GM12878 (cell line): ENCODE results near the gene PIK3R3. TPM values are rescaled to one million over a fixed set of nuclear protein-coding genes. Genes with fewer than 3 reads are reported as not detected.

Experiments used
- ATAC-seq: fragments of 200-7000 bp; cut with Tn5 transposase; 3 replicates; pipeline ENCODE4 v1.9.1; 2020; ENCODE audit warnings: mild to moderate bottlenecking, moderate library complexity
- BruUV-seq: library from RNA; stranded (reverse); fragments of 400-500 nt; replicated peaks from 2 replicates; lab custom pipeline; 2021; lab: Mats Ljungman, UMichigan
- CTCF ChIA-PET: fragments of 300-600 bp; sonication (Branson Sonifier 250); formaldehyde crosslinking; extraction: SDS; loops from one replicate; lab custom pipeline; 2021; ENCODE audit warnings: inconsistent platforms; lab: Yijun Ruan, JAX
- POLR2A ChIA-PET: fragments of 350-600 bp; formaldehyde crosslinking; extraction: SDS; loops from one replicate; lab custom pipeline; 2021; ENCODE audit warnings: inconsistent platforms; lab: Charles Lee
- RAD21 ChIA-PET: fragments of 300-600 bp; sonication (Branson Sonifier 250); formaldehyde crosslinking; loops from one replicate; lab custom pipeline; 2023; ENCODE audit warnings: antibody characterized with exemption; ENCODE audit not compliant: unreplicated experiment; lab: Charles Lee
- SMC1A ChIA-PET: fragments of 300-600 bp; sonication (Branson Sonifier 250); formaldehyde crosslinking; loops from one replicate; lab custom pipeline; 2023; ENCODE audit not compliant: unreplicated experiment, uncharacterized antibody; lab: Charles Lee
- DNase-seq: peaks from one replicate; pipeline ENCODE4 v3.0.0-alpha.2; 2011; ENCODE audit warnings: low read depth, low spot score
- FAIRE-seq: peaks from 3 replicates; lab custom pipeline; 2011; peaks lifted over from hg19 to GRCh38; lab: Jason Lieb, UNC
- H2AFZ ChIP-seq: 2 replicates; pipeline ENCODE4 v1.6.0; 2011; ENCODE audit warnings: low read depth, low read length, control low read depth; ENCODE audit not compliant: control insufficient read depth
- H3K27ac ChIP-seq: 2 replicates; pipeline ENCODE4 v1.5.1; 2011; ENCODE audit warnings: control low read depth; ENCODE audit not compliant: control insufficient read depth, insufficient read depth
- H3K27me3 ChIP-seq, 2 experiments: replicated peaks in 1 of 2; 2 replicates each; pipeline versions ENCODE4 v1.6.0 to v1.6.1; 2011; ENCODE audit warnings: low read length in 1 of 2; ENCODE audit not compliant: control insufficient read depth in 2 of 2, insufficient read depth in 2 of 2
- H3K36me3 ChIP-seq, 2 experiments: 2 replicates each; pipeline ENCODE4 v1.5.1; 2011; ENCODE audit warnings: low read length in 1 of 2; ENCODE audit not compliant: control insufficient read depth in 2 of 2, insufficient read depth in 2 of 2
- H3K4me1 ChIP-seq: 2 replicates; pipeline ENCODE4 v1.6.1; 2011; ENCODE audit warnings: mild to moderate bottlenecking, low read length, moderate library complexity, mixed read lengths; ENCODE audit not compliant: control insufficient read depth, insufficient read depth
- H3K4me2 ChIP-seq: 2 replicates; pipeline ENCODE4 v1.6.0; 2011; ENCODE audit warnings: control low read depth; ENCODE audit not compliant: control insufficient read depth, insufficient read depth
- H3K4me3 ChIP-seq: fragments of 200-600 bp; sonication (generic); 2 replicates; pipeline ENCODE4 v1.5.1; 2016
- H3K79me2 ChIP-seq: 2 replicates; pipeline ENCODE4 v1.6.0; 2011; ENCODE audit warnings: low read length; ENCODE audit not compliant: control insufficient read depth, insufficient read depth
- H3K9ac ChIP-seq: 2 replicates; pipeline ENCODE4 v1.8.0; 2011; ENCODE audit warnings: low read length, control low read depth, mixed read lengths; ENCODE audit not compliant: control insufficient read depth, insufficient read depth
- H3K9me3 ChIP-seq: replicated peaks from 3 replicates; pipeline ENCODE4 v1.5.1; 2011; ENCODE audit warnings: mild to moderate bottlenecking, low read length; ENCODE audit not compliant: control insufficient read depth, insufficient read depth
- H4K20me1 ChIP-seq: 2 replicates; pipeline ENCODE4 v1.6.0; 2011; ENCODE audit not compliant: control insufficient read depth, insufficient read depth
- MYB ChIP-seq: fragments of 150-350 bp; IDR thresholded peaks from 2 replicates; pipeline ENCODE4 v1.6.1; 2014; ENCODE audit warnings: mild to moderate bottlenecking, low read depth, low read length, borderline replicate concordance
- NR2C1 ChIP-seq: fragments of 450-650 bp; IDR thresholded peaks from 2 replicates; pipeline ENCODE4 v1.6.1; 2017; ENCODE audit warnings: antibody characterized with exemption, mild to moderate bottlenecking, moderate library complexity
- POU2F2 ChIP-seq: IDR thresholded peaks from 3 replicates; pipeline ENCODE4 v1.6.1; 2011; ENCODE audit warnings: low read depth, mild to moderate bottlenecking, low read length, borderline replicate concordance
- RAD51 ChIP-seq: fragments of 450-650 bp; IDR thresholded peaks from 2 replicates; pipeline ENCODE4 v1.6.1; 2016; ENCODE audit warnings: moderate library complexity, mild to moderate bottlenecking, inconsistent platforms
- SMC3 ChIP-seq: IDR thresholded peaks from 2 replicates; pipeline ENCODE4 v1.6.1; 2011; ENCODE audit warnings: low read length, improper control_type of control experiment, borderline replicate concordance
- TAF1 ChIP-seq: IDR thresholded peaks from 2 replicates; pipeline ENCODE4 v1.6.1; 2011; ENCODE audit warnings: mild to moderate bottlenecking, low read depth, low read length, borderline replicate concordance
- TBL1XR1 ChIP-seq: IDR thresholded peaks from 2 replicates; pipeline ENCODE4 v1.6.1; 2012; ENCODE audit warnings: low read depth, low read length, improper control_type of control experiment
- TCF12 ChIP-seq: IDR thresholded peaks from 2 replicates; pipeline ENCODE4 v1.6.1; 2011; ENCODE audit warnings: low read depth, mild to moderate bottlenecking, low read length
- TCF7 ChIP-seq: IDR thresholded peaks from 2 replicates; pipeline ENCODE4 v1.6.1; 2014; ENCODE audit warnings: antibody characterized with exemption, borderline replicate concordance
- ZBTB33 ChIP-seq: fragments of 450-650 bp; IDR thresholded peaks from 2 replicates; pipeline ENCODE4 v1.6.1; 2017; ENCODE audit warnings: mild to moderate bottlenecking
- ZNF207 ChIP-seq: fragments of 450-650 bp; IDR thresholded peaks from 2 replicates; pipeline ENCODE4 v1.6.1; 2014; ENCODE audit warnings: antibody characterized with exemption, mild to moderate bottlenecking, borderline replicate concordance
- ZNF384 ChIP-seq: IDR thresholded peaks from 2 replicates; pipeline ENCODE4 v1.6.1; 2012; ENCODE audit warnings: low read depth, mild to moderate bottlenecking, low read length, improper control_type of control experiment, borderline replicate concordance
- ZZZ3 ChIP-seq: IDR thresholded peaks from 2 replicates; pipeline ENCODE4 v1.6.1; 2011; ENCODE audit warnings: low read depth; ENCODE audit not compliant: control insufficient read depth, insufficient read length
- WGBS: methylation state at CpG from one replicate; pipeline ENCODE4 v1.1.6; 2016; ENCODE audit warnings: low lambda C conversion rate; ENCODE audit not compliant: insufficient replicate concordance, insufficient coverage; ENCODE audit errors: missing lambda C conversion rate; 5-methylcytosine and 5-hydroxymethylcytosine counted together
- in situ Hi-C: fragments of 300-500 bp; cut with MboI; formaldehyde crosslinking; loops from 9 replicates; pipeline ENCODE4 v1.14.3; 2018; ENCODE audit warnings: mixed read lengths
- intact Hi-C: fragments of 100-400 bp; cut with micrococcal nuclease; formaldehyde crosslinking; loops from one replicate; pipeline ENCODE4 v1.14.2; 2022; ENCODE audit not compliant: unreplicated experiment
- polyA plus RNA-seq, 11 experiments: library from polyadenylated mRNA; depleted of rRNA in 4 of 11; unstranded in 6 of 11; stranded (reverse) in 5 of 11; fragments of >200 nt; fragmentation: Nextera tagmentation in 4 of 11; fragmentation: Illumina TruSeq in 1 of 11; extraction: Ambion mirVana in 4 of 11; extraction: Trizol in 1 of 11; gene quantifications; 1 replicate in 1 of 11; 2 replicates in 10 of 11; pipeline versions ENCODE4 v1.2.1 to v1.2.3, GENCODE V29; 2011 to 2016; ENCODE audit warnings: inconsistent platforms in 2 of 11, missing spikeins in 2 of 11, low read depth in 1 of 11
- total RNA-seq, 4 experiments: library from RNA; depleted of rRNA in 3 of 4; stranded (reverse); fragments of >200 nt in 3 of 4; fragmentation: Illumina TruSeq in 1 of 4; extraction: Trizol in 1 of 4; gene quantifications; 2 replicates each; pipeline versions ENCODE4 v1.2.1 to v1.2.3, GENCODE V29; 2013 to 2021

The PIK3R3 gene
- total and polyA plus RNA-seq, 10 of the 15 experiments (the other 5 are each of a cell fraction or from before 2014, with no cell fraction given): 4.8 to 27.0 (median 19.8) TPM

DNA sequence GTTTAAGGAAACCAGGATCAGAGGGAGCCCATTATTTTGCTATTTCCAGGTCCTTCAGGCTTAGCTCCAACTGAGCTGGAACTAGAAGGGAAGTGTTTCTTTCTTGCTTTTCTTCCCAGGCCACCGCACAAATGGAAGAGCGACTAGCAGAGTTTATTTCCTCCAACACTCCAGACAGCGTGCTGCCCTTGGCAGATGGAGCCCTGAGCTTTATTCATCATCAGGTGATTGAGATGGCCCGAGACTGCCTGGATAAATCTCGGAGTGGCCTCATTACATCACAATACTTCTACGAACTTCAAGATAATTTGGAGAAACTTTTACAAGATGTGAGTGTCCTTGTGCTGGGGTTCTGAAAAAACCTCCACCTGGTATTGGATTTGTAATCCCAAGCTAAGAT, 121.8 kb downstream of the PIK3R3 start:
- DNase-seq: no peak
- Histone ChIP-seq H3K36me3 (peaks cover 4 to 16% of the 10 kb centered on the region in 2 experiments; a peak in 3 of 4 replicates), H3K4me2 (no peak overlapping the region), H3K4me1 (no peaks in the 10 kb centered on the region), H4K20me1 (no peaks in the 10 kb centered on the region), H3K27me3 (no peaks in the 10 kb centered on the region), H2AFZ (no peak overlapping the region), H3K9ac (no peak overlapping the region), H3K4me3 (no peak overlapping the region), H3K27ac (no peak overlapping the region), H3K9me3 (no peaks in the 10 kb centered on the region), H3K79me2 (no peaks in the 10 kb centered on the region)
- CTCF ChIA-PET: interaction anchor here (0.7 to 1.2 kb wide), 4 partner anchors 44 to 213 kb away, joined by 3 to 6 read pairs (median 3); no protein-coding TSS in a partner anchor
- POLR2A ChIA-PET: no interaction called here
- WGBS: 100% methylated on average over 6 of the region's 6 CpGs
- in situ Hi-C loops (no loop called here), intact Hi-C loops (no loop called here)
- no TSS peak for BruUV-seq
- RAD21 ChIA-PET: no interaction called here
- no peak for ATAC-seq
- TF ChIP-seq TBL1XR1: no peak
- TF ChIP-seq RAD51: no peak
- no peak for TF ChIP-seq ZNF207
- TF ChIP-seq ZBTB33: no peak
- TF ChIP-seq TCF7: no peak
- TF ChIP-seq ZZZ3: no peak
- no peak for TF ChIP-seq NR2C1
- no peak for FAIRE-seq
- SMC1A ChIA-PET: no interaction called here

- TF ChIP-seq TAF1 (no peak), MYB (no peak), SMC3 (no peak), TCF12 (no peak), POU2F2 (no peak), ZNF384 (no peak)
- TF ChIP-seq, all 136 proteins: peak for 0
- no peak for ATAC-seq
- Histone ChIP-seq H3K36me3 (peaks cover 4 to 16% of the 10 kb centered on the region in 2 experiments; a peak in 3 of 4 replicates), H4K20me1 (no peaks in the 10 kb centered on the region), H3K4me1 (no peaks in the 10 kb centered on the region), H3K27ac (no peak overlapping the region), H3K9ac (no peak overlapping the region), H3K27me3 (no peaks in the 10 kb centered on the region), H3K79me2 (no peaks in the 10 kb centered on the region), H2AFZ (no peak overlapping the region), H3K4me3 (no peak overlapping the region), H3K9me3 (no peaks in the 10 kb centered on the region), H3K4me2 (no peak overlapping the region)
- no TSS peak for BruUV-seq
- ChIA-PET POLR2A (no interaction called here), CTCF (no interaction called here), SMC1A (no interaction called here), RAD21 (no interaction called here)
- no peak for FAIRE-seq
- intact Hi-C loops: no loop called here
- no peak for DNase-seq
- in situ Hi-C loops: no loop called here
These were observed 123.8 kb downstream of the PIK3R3 start for GRCh38 chr1:46008585-46008984.
